Measurements from ENCODE around the gene CELSR3. TPM values are rescaled to one million over a fixed set of nuclear protein-coding genes. Genes with fewer than 3 reads are reported as not detected.

The CELSR3 gene
- total and polyA plus RNA-seq, 8 donors = 0.51 to 13.9 (median 1.4) TPM

GRCh38 chr3:48662145-48662752, 437 bp downstream of the CELSR3 start:
- H3K27ac ChIP-seq = no peak overlapping the region
- FAIRE-seq (no peak), DNase-seq (peak in 1 of 6 donors; percentile 76), ATAC-seq (no peak)
- peaks cover 0 to 4% (median 2%) of the 10 kb centered on the region in 4 donors for H3K27me3 ChIP-seq
- intact Hi-C loops (cut with DNase I) = no loop called here
- H3K4me3 ChIP-seq = no peak overlapping the region
- H3K4me1 ChIP-seq = peaks cover 0 to 6% (median 0%) of the 10 kb centered on the region in 3 donors
- no peaks in the 10 kb centered on the region for H3K9me3 ChIP-seq
- TF ChIP-seq CTCF (IDR thresholded peaks at IDR 0.05) = no peak
- WGBS, 2 donors = 3 to 6% methylated on average over 22 to 45 of the region's 46 CpGs
- no peaks in the 10 kb centered on the region for H3K36me3 ChIP-seq

GRCh38 chr3:48661501-48662144, 1.1 kb downstream of the CELSR3 start:
- DNase-seq = peak; percentile 49 to 91 (median 78)
- Histone ChIP-seq H3K27me3 (peaks cover 0 to 4% (median 2%) of the 10 kb centered on the region in 4 donors), H3K4me1 (peaks cover 0 to 6% (median 0%) of the 10 kb centered on the region in 3 donors), H3K4me3 (peak overlapping the region; percentile 16 to 50 (median 28)), H3K27ac (no peak overlapping the region), H3K9me3 (no peaks in the 10 kb centered on the region), H3K36me3 (no peaks in the 10 kb centered on the region)
- ATAC-seq = peak; percentile 55 to 79 (median 64)
- no peak for TF ChIP-seq CTCF (IDR thresholded peaks at IDR 0.05)
- FAIRE-seq = no peak
- WGBS, 2 donors = 3 to 4% methylated on average over 58 to 67 of the region's 67 CpGs
- intact Hi-C loops (cut with DNase I) = no loop called here

GRCh38 chr3:48660800-48661400, 1.8 kb downstream of the CELSR3 start:
- peak in 1 of 6 donors; percentile 74 for DNase-seq
- H3K4me1 ChIP-seq = peaks cover 0 to 6% (median 0%) of the 10 kb centered on the region in 3 donors
- H3K27ac ChIP-seq = no peak overlapping the region
- H3K9me3 ChIP-seq = no peaks in the 10 kb centered on the region
- FAIRE-seq = no peak
- H3K36me3 ChIP-seq = no peaks in the 10 kb centered on the region
- ATAC-seq = no peak
- 37 to 43% methylated on average over 46 to 61 of the region's 61 CpGs for WGBS, 2 donors
- intact Hi-C loops (cut with DNase I) = no loop called here
- peaks cover 0 to 4% (median 2%) of the 10 kb centered on the region in 4 donors for H3K27me3 ChIP-seq
- TF ChIP-seq CTCF (IDR thresholded peaks at IDR 0.05) = no peak
- H3K4me3 ChIP-seq = peak overlapping the region in 1 of 4 donors; percentile 50

- H3K4me3 ChIP-seq = peak overlapping the region in 3 of 4 donors; percentile 42 to 52 (median 52)
- H3K36me3 ChIP-seq = no peaks in the 10 kb centered on the region
- intact Hi-C loops (cut with DNase I) = no loop called here
- H3K4me1 ChIP-seq = peaks cover 0 to 4% (median 0%) of the 10 kb centered on the region in 3 donors
- no peaks in the 10 kb centered on the region for H3K9me3 ChIP-seq
- FAIRE-seq (no peak), DNase-seq (peak in 1 of 6 donors; percentile 72), ATAC-seq (no peak)
- peak overlapping the region in 3 of 4 donors; percentile 31 to 70 (median 68) for H3K27ac ChIP-seq
- 47 to 58% methylated on average over 45 of the region's 45 CpGs for WGBS, 2 donors
- no peak for TF ChIP-seq CTCF (IDR thresholded peaks at IDR 0.05)
- peaks cover 0 to 4% (median 0%) of the 10 kb centered on the region in 4 donors for H3K27me3 ChIP-seq
Measured at GRCh38 chr3:48656841-48657281, 5.8 kb downstream of the CELSR3 start.
